Astrocyte of the cerebellum (primary cell): ENCODE data around the gene TPP2.

ENCODE experiments used
- DNase-seq: peaks from one replicate; pipeline ENCODE4 v3.0.0-alpha.2; 2011; ENCODE audit warnings: low read depth
- H3K4me3 ChIP-seq: 2 replicates; pipeline ENCODE4 v1.5.1; 2011; ENCODE audit warnings: mild to moderate bottlenecking, low read depth, low read length, moderate library complexity
- in situ Hi-C: cut with HindIII; loops from 2 replicates; pipeline ENCODE4 v1.10.0; 2017; ENCODE audit warnings: low sequenced_read_pairs
- TF ChIP-seq, protein P1 (sequence below): IDR thresholded peaks from 2 replicates; pipeline ENCODE4 v1.5.1; 2012; ENCODE audit warnings: low read length, low read depth, moderate library complexity, mild to moderate bottlenecking; ENCODE audit errors: missing control alignments

The TPP2 gene

DNA sequence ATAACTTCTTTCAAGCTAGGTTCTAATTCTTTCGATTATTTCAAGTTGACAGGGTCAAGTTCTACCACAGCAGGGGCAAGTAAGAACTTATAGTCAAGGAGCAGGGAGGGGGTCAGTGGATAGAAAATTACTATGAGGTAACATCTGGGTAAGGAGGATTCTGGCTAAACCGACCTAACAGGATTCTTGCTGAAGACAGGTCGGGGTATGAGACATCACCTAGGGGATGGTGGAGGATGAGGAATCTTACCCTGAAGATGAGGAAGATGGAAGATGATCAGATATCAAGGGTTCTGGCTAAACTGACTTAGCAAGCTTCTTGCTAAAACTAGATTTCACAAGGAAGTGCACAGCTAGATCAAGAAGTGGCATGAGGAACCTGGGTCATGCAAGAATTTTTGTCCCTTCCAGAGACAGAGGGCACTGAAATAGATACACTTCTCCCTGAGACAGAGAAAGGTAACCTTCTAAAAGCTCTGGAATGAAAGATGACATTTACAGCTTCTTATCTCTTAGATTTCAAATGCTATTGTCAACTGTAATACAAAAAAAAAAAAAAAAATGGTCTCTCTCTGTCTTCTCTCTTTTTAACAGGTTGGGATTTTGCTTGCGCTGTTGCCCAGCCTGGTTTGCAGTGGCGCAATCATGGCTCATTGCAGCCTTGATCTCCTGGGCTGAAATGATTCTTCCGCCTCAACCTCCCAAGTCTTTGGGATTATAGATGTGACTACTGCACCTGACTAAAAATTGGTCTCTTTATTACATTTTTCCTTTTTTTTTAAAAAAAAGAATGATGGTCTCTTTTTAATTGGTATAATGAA, 107.7 kb downstream of the TPP2 start:
- in situ Hi-C loops, result no loop called here
- TF ChIP-seq, protein P1, sequence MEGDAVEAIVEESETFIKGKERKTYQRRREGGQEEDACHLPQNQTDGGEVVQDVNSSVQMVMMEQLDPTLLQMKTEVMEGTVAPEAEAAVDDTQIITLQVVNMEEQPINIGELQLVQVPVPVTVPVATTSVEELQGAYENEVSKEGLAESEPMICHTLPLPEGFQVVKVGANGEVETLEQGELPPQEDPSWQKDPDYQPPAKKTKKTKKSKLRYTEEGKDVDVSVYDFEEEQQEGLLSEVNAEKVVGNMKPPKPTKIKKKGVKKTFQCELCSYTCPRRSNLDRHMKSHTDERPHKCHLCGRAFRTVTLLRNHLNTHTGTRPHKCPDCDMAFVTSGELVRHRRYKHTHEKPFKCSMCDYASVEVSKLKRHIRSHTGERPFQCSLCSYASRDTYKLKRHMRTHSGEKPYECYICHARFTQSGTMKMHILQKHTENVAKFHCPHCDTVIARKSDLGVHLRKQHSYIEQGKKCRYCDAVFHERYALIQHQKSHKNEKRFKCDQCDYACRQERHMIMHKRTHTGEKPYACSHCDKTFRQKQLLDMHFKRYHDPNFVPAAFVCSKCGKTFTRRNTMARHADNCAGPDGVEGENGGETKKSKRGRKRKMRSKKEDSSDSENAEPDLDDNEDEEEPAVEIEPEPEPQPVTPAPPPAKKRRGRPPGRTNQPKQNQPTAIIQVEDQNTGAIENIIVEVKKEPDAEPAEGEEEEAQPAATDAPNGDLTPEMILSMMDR, result no peak
- H3K4me3 ChIP-seq, result no peak overlapping the region
- no peak for DNase-seq

DNA sequence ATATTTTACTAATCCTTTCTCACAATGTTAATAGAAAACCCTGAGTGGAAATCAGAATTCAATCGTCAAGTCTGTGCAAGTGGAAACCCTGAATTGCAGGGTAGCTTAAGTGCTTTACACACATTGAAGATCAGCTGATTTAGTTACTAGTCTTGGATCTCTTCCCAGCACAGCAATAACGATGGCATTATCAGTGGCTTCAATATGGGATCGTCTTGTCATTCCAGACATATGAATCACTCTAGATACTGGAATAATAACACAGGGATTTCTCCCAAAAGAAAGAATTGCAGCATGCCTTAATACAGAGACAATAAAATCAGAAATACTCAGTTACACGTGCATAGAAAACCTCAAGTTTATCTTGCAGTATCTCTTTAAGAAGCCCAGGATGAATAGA, 110.7 kb downstream of the TPP2 start:
- peak; percentile 65 for DNase-seq
- TF ChIP-seq, protein P1, result no peak
- no peak overlapping the region for H3K4me3 ChIP-seq
- in situ Hi-C loops, result no loop called here

DNA sequence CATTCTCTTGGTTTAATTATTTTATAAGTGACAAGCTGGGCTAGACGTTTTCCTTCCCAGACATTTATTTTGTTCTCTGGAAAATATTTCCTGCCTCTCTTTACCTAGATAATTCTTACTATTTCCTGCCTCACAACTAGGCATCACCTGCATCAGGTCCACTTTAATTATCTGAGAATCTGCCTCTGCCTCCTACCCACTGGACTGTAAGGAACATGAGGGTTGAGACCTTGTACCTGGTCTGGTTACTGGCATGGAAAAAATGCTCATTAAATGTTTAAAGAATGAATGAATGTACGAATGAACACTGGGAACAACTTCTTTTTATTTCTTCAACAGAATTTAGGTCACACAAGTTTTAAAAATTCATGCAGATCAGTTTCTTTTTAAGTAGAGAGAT, 111.4 kb downstream of the TPP2 start:
- no peak overlapping the region for H3K4me3 ChIP-seq
- TF ChIP-seq, protein P1, result no peak
- in situ Hi-C loops, result no loop called here
- no peak for DNase-seq

DNA sequence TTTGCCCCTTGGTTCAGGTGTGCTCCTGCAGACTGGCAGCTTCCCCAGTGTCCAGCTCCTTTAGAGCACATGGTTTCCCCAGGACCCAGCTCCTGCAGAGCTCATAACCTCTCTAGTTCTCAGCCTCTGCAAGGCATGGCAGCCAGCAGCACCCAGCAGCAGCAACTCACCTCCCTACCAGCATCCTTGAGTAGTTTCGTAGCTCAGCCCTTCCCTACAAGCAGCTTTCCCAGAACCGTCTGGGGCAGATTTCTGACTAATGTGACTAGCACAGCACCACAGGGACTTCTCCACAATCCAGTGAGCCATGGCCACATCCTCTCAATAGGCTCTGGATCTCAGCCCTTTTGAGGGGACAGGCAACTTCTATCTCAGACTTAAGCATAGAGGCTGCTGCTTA, 112.2 kb downstream of the TPP2 start:
- DNase-seq, result no peak
- TF ChIP-seq, protein P1, result no peak
- no peak overlapping the region for H3K4me3 ChIP-seq
- in situ Hi-C loops, result no loop called here

DNA sequence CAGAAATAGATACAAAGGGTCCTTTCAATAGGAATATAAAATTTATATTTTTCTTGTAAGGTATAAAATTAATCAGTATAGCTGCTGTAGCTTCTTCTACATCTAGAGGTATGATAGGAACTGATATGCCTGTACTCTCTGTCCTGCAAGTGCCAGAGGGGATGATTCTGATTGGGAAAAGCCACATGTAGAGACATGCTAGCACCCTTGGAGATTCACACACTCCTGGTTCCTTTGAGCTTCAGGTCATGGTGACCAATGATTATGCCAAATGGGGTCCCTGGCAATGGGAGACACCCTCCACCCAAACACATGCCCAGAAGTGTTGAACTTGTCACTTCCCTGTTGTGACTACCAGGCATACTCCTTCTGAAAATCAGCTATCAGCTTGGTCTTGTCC, 112.8 kb downstream of the TPP2 start:
- TF ChIP-seq, protein P1, result no peak
- H3K4me3 ChIP-seq, result no peak overlapping the region
- in situ Hi-C loops, result no loop called here
- no peak for DNase-seq

DNA sequence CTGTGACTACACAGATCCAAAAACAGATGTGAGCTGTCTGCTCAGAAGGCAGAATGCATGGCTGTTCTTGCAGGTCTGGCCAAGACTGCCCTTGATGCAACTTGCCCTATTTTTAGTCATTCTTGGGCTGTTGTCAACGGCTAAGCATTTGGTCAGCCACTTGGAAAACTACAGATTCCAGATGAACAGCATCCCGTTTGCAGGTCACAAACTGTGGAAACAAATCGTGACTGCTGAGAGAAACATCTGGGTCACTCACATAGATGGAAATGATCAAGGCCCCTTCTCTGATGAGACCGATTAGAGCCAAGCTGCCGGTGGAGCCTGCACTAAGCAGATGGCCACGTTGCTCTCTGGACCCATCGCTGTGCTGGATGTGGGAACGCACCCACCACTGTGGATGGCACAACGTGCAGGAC, 113.5 kb downstream of the TPP2 start:
- TF ChIP-seq, protein P1, result no peak
- in situ Hi-C loops, result no loop called here
- H3K4me3 ChIP-seq, result no peak overlapping the region
- DNase-seq, result no peak
